C4-2B (cell line): ENCODE measurements around the gene SETBP1.

Experiments
- CTCF ChIP-seq: fragments of 450-650 bp; conservative IDR thresholded peaks from 2 replicates; pipeline ENCODE4 v1.5.1; 2017; ENCODE audit warnings: mild to moderate bottlenecking
- ZFX ChIP-seq: fragments of 450-650 bp; IDR thresholded peaks from 2 replicates; pipeline ENCODE4 v1.6.1; 2017

GRCh38 chr18:45085916-45086624 is 405.4 kb downstream of the SETBP1 start:
- TF ChIP-seq CTCF: no peak
- no peak for TF ChIP-seq ZFX
